Trophoblast cell (in vitro differentiated cells and primary cell): ENCODE measurements around the gene PPP1R1B.
A peak's percentile ranks its signal among the peaks of the same experiment; 100 is the strongest.

Source experiments
- DNase-seq, 2 donors: peaks; one replicate each; pipeline ENCODE4 v3.0.0-alpha.2; 2016
- H2AFZ ChIP-seq: 2 replicates; pipeline ENCODE4 v1.6.1; 2013; ENCODE audit warnings: low read length, moderate library complexity, mild to moderate bottlenecking; ENCODE audit not compliant: insufficient read depth, poor library complexity
- H2AK5ac ChIP-seq: 2 replicates; pipeline ENCODE4 v1.6.1; 2013; ENCODE audit warnings: mild to moderate bottlenecking, low read length
- H2BK120ac ChIP-seq: 2 replicates; pipeline ENCODE4 v1.6.1; 2013; ENCODE audit warnings: low read length, mild to moderate bottlenecking, moderate library complexity; ENCODE audit not compliant: insufficient read depth, poor library complexity
- H2BK12ac ChIP-seq: 2 replicates; pipeline ENCODE4 v1.6.1; 2013; ENCODE audit warnings: mild to moderate bottlenecking, low read length, moderate library complexity
- H2BK5ac ChIP-seq: 2 replicates; pipeline ENCODE4 v1.6.1; 2013; ENCODE audit warnings: low read length, low read depth, moderate library complexity, mild to moderate bottlenecking; ENCODE audit not compliant: poor library complexity
- H3K14ac ChIP-seq: 2 replicates; pipeline ENCODE4 v1.6.1; 2013; ENCODE audit warnings: mild to moderate bottlenecking, low read length
- H3K18ac ChIP-seq: 2 replicates; pipeline ENCODE4 v1.6.1; 2013; ENCODE audit warnings: mild to moderate bottlenecking, low read length
- H3K23ac ChIP-seq: 2 replicates; pipeline ENCODE4 v1.6.1; 2013; ENCODE audit warnings: low read length
- H3K27ac ChIP-seq: 2 replicates; pipeline ENCODE4 v1.5.1; 2013; ENCODE audit warnings: low read depth, mild to moderate bottlenecking, inconsistent platforms, low read length, moderate library complexity
- H3K27me3 ChIP-seq: 2 replicates; pipeline ENCODE4 v1.6.1; 2013; ENCODE audit warnings: inconsistent platforms, mild to moderate bottlenecking, low read length, moderate library complexity; ENCODE audit not compliant: insufficient read depth
- H3K36me3 ChIP-seq, 2 experiments: 1 replicate in 1 of 2; 2 replicates in 1 of 2; pipeline ENCODE4 v1.6.1; 2013; ENCODE audit warnings: low read length in 2 of 2, mild to moderate bottlenecking in 2 of 2, moderate library complexity in 1 of 2; ENCODE audit not compliant: insufficient read depth in 2 of 2, control insufficient read depth in 1 of 2
- H3K4ac ChIP-seq: 2 replicates; pipeline ENCODE4 v1.6.1; 2013; ENCODE audit warnings: low read depth, mild to moderate bottlenecking, low read length, moderate library complexity
- H3K4me1 ChIP-seq, 2 experiments: 1 replicate in 1 of 2; 2 replicates in 1 of 2; pipeline ENCODE4 v1.6.1; 2013; ENCODE audit warnings: low read length in 2 of 2, mild to moderate bottlenecking in 2 of 2, moderate library complexity in 1 of 2; ENCODE audit not compliant: insufficient read depth in 2 of 2, control insufficient read depth in 1 of 2
- H3K4me2 ChIP-seq: 2 replicates; pipeline ENCODE4 v1.6.1; 2013; ENCODE audit warnings: inconsistent platforms, mild to moderate bottlenecking, low read length, moderate library complexity
- H3K4me3 ChIP-seq: 2 replicates; pipeline ENCODE4 v1.5.1; 2013; ENCODE audit warnings: mild to moderate bottlenecking, low read depth, low read length, inconsistent platforms
- H3K79me1 ChIP-seq: one replicate; pipeline ENCODE4 v1.6.1; 2013; ENCODE audit warnings: low read length
- H3K79me2 ChIP-seq: 2 replicates; pipeline ENCODE4 v1.6.1; 2013; ENCODE audit warnings: low read length, mild to moderate bottlenecking; ENCODE audit not compliant: control insufficient read depth, insufficient read depth, poor library complexity
- H3K9ac ChIP-seq: 2 replicates; pipeline ENCODE4 v1.6.1; 2013; ENCODE audit warnings: mild to moderate bottlenecking, low read length
- H3K9me3 ChIP-seq: 2 replicates; pipeline ENCODE4 v1.6.1; 2013; ENCODE audit warnings: low read depth, mild to moderate bottlenecking, control low read depth, inconsistent platforms, low read length; ENCODE audit not compliant: insufficient read depth
- H4K12ac ChIP-seq: 2 replicates; pipeline ENCODE4 v1.6.1; 2013; ENCODE audit warnings: low read depth, mild to moderate bottlenecking, low read length, moderate library complexity
- H4K8ac ChIP-seq: 2 replicates; pipeline ENCODE4 v1.6.1; 2013; ENCODE audit warnings: low read depth, mild to moderate bottlenecking, low read length, moderate library complexity
- H4K91ac ChIP-seq: one replicate; pipeline ENCODE4 v1.6.1; 2013; ENCODE audit warnings: low read depth, mild to moderate bottlenecking, low read length, moderate library complexity
- WGBS: extraction: QIAGEN DNeasy Blood & Tissue Kit; methylation state at CpG from one replicate; pipeline ENCODE4 v1.1.7; 2013; ENCODE audit warnings: missing lambda C conversion rate; ENCODE audit not compliant: insufficient read length, insufficient coverage; ENCODE audit errors: extremely low coverage; 5-methylcytosine and 5-hydroxymethylcytosine counted together

The PPP1R1B gene

GRCh38 chr17:39621523-39622379 is 5.0 kb upstream of the PPP1R1B start:
- Histone ChIP-seq H2AK5ac (no peak overlapping the region), H3K27me3 (peaks cover 48% of the 10 kb centered on the region), H2BK120ac (no peak overlapping the region), H3K9ac (no peak overlapping the region), H2BK5ac (no peak overlapping the region), H3K4me1 (peaks cover 2 to 3% of the 10 kb centered on the region in 2 experiments), H3K9me3 (peaks cover 3% of the 10 kb centered on the region), H4K8ac (no peak overlapping the region), H2AFZ (no peak overlapping the region), H2BK12ac (no peak overlapping the region), H3K4me2 (peak overlapping the region; percentile 9), H3K27ac (no peak overlapping the region), H3K36me3 (no peaks in the 10 kb centered on the region), H4K91ac (no peak overlapping the region), H3K79me2 (no peaks in the 10 kb centered on the region), H4K12ac (no peak overlapping the region), H3K79me1 (no peaks in the 10 kb centered on the region), H3K18ac (no peak overlapping the region), H3K14ac (no peak overlapping the region), H3K4me3 (no peak overlapping the region), H3K23ac (no peak overlapping the region), H3K4ac (no peak overlapping the region)
- DNase-seq, result peak; percentile 81 to 94
- no CpG with 5 or more reads among the region's 26 CpGs for WGBS

GRCh38 chr17:39622380-39623006 is 4.3 kb upstream of the PPP1R1B start:
- Histone ChIP-seq H3K9ac (no peak overlapping the region), H3K36me3 (no peaks in the 10 kb centered on the region), H3K27ac (no peak overlapping the region), H2BK120ac (no peak overlapping the region), H4K12ac (no peak overlapping the region), H3K4me1 (peaks cover 2 to 6% of the 10 kb centered on the region in 2 experiments), H3K79me1 (no peaks in the 10 kb centered on the region), H4K91ac (no peak overlapping the region), H3K23ac (no peak overlapping the region), H3K4me3 (no peak overlapping the region), H3K4ac (no peak overlapping the region), H3K4me2 (peak overlapping the region; percentile 9), H2BK12ac (no peak overlapping the region), H3K18ac (no peak overlapping the region), H2AFZ (no peak overlapping the region), H3K79me2 (no peaks in the 10 kb centered on the region), H4K8ac (no peak overlapping the region), H2BK5ac (no peak overlapping the region), H2AK5ac (no peak overlapping the region), H3K27me3 (peaks cover 47% of the 10 kb centered on the region), H3K9me3 (peaks cover 2% of the 10 kb centered on the region), H3K14ac (no peak overlapping the region)
- no CpG with 5 or more reads among the region's 16 CpGs for WGBS
- no peak for DNase-seq

- H3K9ac ChIP-seq, result no peak overlapping the region
- H2BK12ac ChIP-seq, result no peak overlapping the region
- no peaks in the 10 kb centered on the region for H3K79me2 ChIP-seq
- no peak overlapping the region for H2AK5ac ChIP-seq
- WGBS, result no CpG with 5 or more reads among the region's 16 CpGs
- H4K12ac ChIP-seq, result no peak overlapping the region
- no peak overlapping the region for H3K27ac ChIP-seq
- no peak overlapping the region for H2BK120ac ChIP-seq
- H3K4me3 ChIP-seq, result no peak overlapping the region
- peaks cover 0 to 6% of the 10 kb centered on the region in 2 experiments for H3K4me1 ChIP-seq
- no peak overlapping the region for H3K14ac ChIP-seq
- no peak overlapping the region for H3K18ac ChIP-seq
- H3K36me3 ChIP-seq, result no peaks in the 10 kb centered on the region
- H4K91ac ChIP-seq, result no peak overlapping the region
- peaks cover 1% of the 10 kb centered on the region for H3K9me3 ChIP-seq
- no peak overlapping the region for H2BK5ac ChIP-seq
- no peaks in the 10 kb centered on the region for H3K79me1 ChIP-seq
- no peak overlapping the region for H4K8ac ChIP-seq
- H3K23ac ChIP-seq, result no peak overlapping the region
- peak; percentile 57 to 87 for DNase-seq
- H3K4me2 ChIP-seq, result no peak overlapping the region
- H3K4ac ChIP-seq, result no peak overlapping the region
- H2AFZ ChIP-seq, result no peak overlapping the region
- peaks cover 49% of the 10 kb centered on the region for H3K27me3 ChIP-seq
Observed at GRCh38 chr17:39623356-39623950, 3.3 kb upstream of the PPP1R1B start.

- no peak for DNase-seq
- Histone ChIP-seq H3K4me1 (peaks cover 0 to 5% of the 10 kb centered on the region in 2 experiments), H3K27ac (no peak overlapping the region), H2AFZ (no peak overlapping the region), H3K79me2 (no peaks in the 10 kb centered on the region), H2AK5ac (no peak overlapping the region), H3K9ac (no peak overlapping the region), H3K4ac (no peak overlapping the region), H2BK5ac (no peak overlapping the region), H3K23ac (no peak overlapping the region), H4K12ac (no peak overlapping the region), H3K4me2 (no peak overlapping the region), H2BK12ac (no peak overlapping the region), H2BK120ac (no peak overlapping the region), H3K4me3 (no peak overlapping the region), H3K36me3 (no peaks in the 10 kb centered on the region), H3K27me3 (peaks cover 43% of the 10 kb centered on the region), H4K91ac (no peak overlapping the region), H4K8ac (no peak overlapping the region), H3K18ac (no peak overlapping the region), H3K14ac (no peak overlapping the region), H3K9me3 (no peaks in the 10 kb centered on the region), H3K79me1 (no peaks in the 10 kb centered on the region)
- no CpG with 5 or more reads among the region's 8 CpGs for WGBS
Observed at GRCh38 chr17:39624313-39624712, 2.4 kb upstream of the PPP1R1B start.
